K562 (cell line): ENCODE data around the gene HIF1A. TPM values are rescaled to one million over a fixed set of nuclear protein-coding genes. Genes with fewer than 3 reads are reported as not detected.

ENCODE experiments used
- CREM ChIP-seq: IDR thresholded peaks from 2 replicates; pipeline ENCODE4 v1.6.1; 2014; ENCODE audit warnings: antibody characterized with exemption, low read depth
- CXXC5 ChIP-seq: fragments of 250-450 bp; sonication (Bioruptor Pico); IDR thresholded peaks from 2 replicates; pipeline ENCODE4 v1.8.0; 2022; ENCODE audit warnings: inconsistent platforms, mild to moderate bottlenecking, moderate library complexity
- DPF2 ChIP-seq: fragments of 450-650 bp; IDR thresholded peaks from 2 replicates; pipeline ENCODE4 v1.6.1; 2016
- E2F8 ChIP-seq: fragments of 450-650 bp; IDR thresholded peaks from 2 replicates; pipeline ENCODE4 v1.7.1; 2018; ENCODE audit warnings: mild to moderate bottlenecking, low read depth; ENCODE audit not compliant: partially characterized antibody
- MBD2 ChIP-seq: sonication (generic); IDR thresholded peaks from 2 replicates; pipeline ENCODE4 v1.6.1; 2016; ENCODE audit warnings: low read depth, borderline replicate concordance
- NRF1 ChIP-seq, 2 experiments: fragments of 450-650 bp; IDR thresholded peaks in 1 of 2; conservative IDR thresholded peaks in 1 of 2; 2 replicates each; pipeline ENCODE4 v1.6.1; 2014; ENCODE audit warnings: mild to moderate bottlenecking in 2 of 2
- PCBP1 ChIP-seq: fragments of 200-400 bp; formaldehyde crosslinking; IDR thresholded peaks from 2 replicates; pipeline ENCODE4 v1.6.1; 2018; ENCODE audit warnings: mild to moderate bottlenecking, low read depth, low read length; ENCODE audit not compliant: poor library complexity, severe bottlenecking
- PKNOX1 ChIP-seq: fragments of 450-650 bp; IDR thresholded peaks from 2 replicates; pipeline ENCODE4 v1.6.1; 2016
- TFE3 ChIP-seq: fragments of 450-650 bp; formaldehyde crosslinking; IDR thresholded peaks from 2 replicates; pipeline ENCODE4 v1.4.0; 2020; ENCODE audit warnings: mild to moderate bottlenecking, mixed read lengths
- ZNF263 ChIP-seq: sonication (generic); formaldehyde crosslinking; IDR thresholded peaks from 2 replicates; pipeline ENCODE4 v1.8.0; 2022; ENCODE audit warnings: mild to moderate bottlenecking, missing genetic modification reagents, borderline replicate concordance
- polyA plus RNA-seq, 8 experiments: library from polyadenylated mRNA; depleted of rRNA in 4 of 8; stranded (reverse) in 5 of 8; unstranded in 3 of 8; fragments of >200 nt; fragmentation: Nextera tagmentation in 2 of 8; fragmentation: Illumina TruSeq in 1 of 8; extraction: Ambion mirVana in 2 of 8; extraction: Trizol in 1 of 8; gene quantifications; 2 replicates each; pipeline versions ENCODE4 v1.2.1 to v1.2.3, GENCODE V29; 2011 to 2014; ENCODE audit warnings: inconsistent platforms in 1 of 8, missing spikeins in 1 of 8
- total RNA-seq, 7 experiments: library from RNA; depleted of rRNA in 6 of 7; stranded (reverse); fragments of >200 nt in 6 of 7; fragmentation: Illumina TruSeq in 2 of 7; extraction: Trizol in 2 of 7; gene quantifications; 2 replicates each; pipeline versions ENCODE4 v1.2.1 to v1.2.3, GENCODE V29; 2011 to 2021; ENCODE audit warnings: low replicate concordance in 1 of 7

HIF1A gene
- total and polyA plus RNA-seq, 9 of the 15 experiments (the other 6 are each of a cell fraction or from before 2014, with no cell fraction given) = 5.9 to 35.3 (median 24.2) TPM

GRCh38 chr14:61765225-61765943, 70.1 kb downstream of the HIF1A start (continued):
- TF ChIP-seq TFE3 (CRISPR knock-in tag) (no peak), MBD2 (no peak), NRF1 (conservative IDR thresholded peaks at IDR 0.05 in 1 of 2, IDR thresholded peaks at IDR 0.05 in 1 of 2) (0 out of 4 replicates have a peak, but pooled peaks of 1 of the 2 experiments have one; percentile 33), CREM (0 out of 2 replicates have a peak, but pooled peaks have one; percentile 12), CXXC5 (CRISPR knock-in tag) (0 out of 2 replicates have a peak, but pooled peaks have one; percentile 10), PCBP1 (no peak), ZNF263 (CRISPR knock-in tag) (no peak), PKNOX1 (peak; percentile 93), E2F8 (no peak), DPF2 (no peak)
